Tibial nerve (tissue), 4 donors: ENCODE measurements around the gene HTRA2. TPM values are rescaled to one million over a fixed set of nuclear protein-coding genes. Genes with fewer than 3 reads are reported as not detected.

Experiments
- DNase-seq, 2 donors: peaks; one replicate each; pipeline ENCODE4 v3.0.0-alpha.2; 2019; ENCODE audit warnings: low spot score in 2 of 2
- H3K27ac ChIP-seq, 4 donors: fragments of 200-600 bp; sonication (generic) in 3 of 4; one replicate each; pipeline ENCODE4 v1.5.1; 2017 to 2019; ENCODE audit warnings: mild to moderate bottlenecking in 1 of 4
- H3K27me3 ChIP-seq, 2 donors: fragments of 200-600 bp; sonication (generic) in 1 of 2; one replicate each; pipeline versions ENCODE4 v1.5.1 to v1.6.0; 2017 to 2019
- H3K36me3 ChIP-seq, 3 donors: fragments of 200-600 bp; sonication (generic); one replicate each; pipeline ENCODE4 v1.5.1; 2018 to 2019
- H3K4me1 ChIP-seq, 4 donors: fragments of 200-600 bp; sonication (generic) in 3 of 4; one replicate each; pipeline ENCODE4 v1.5.1; 2017 to 2019
- H3K4me3 ChIP-seq, 4 donors: fragments of 200-600 bp; sonication (generic) in 3 of 4; one replicate each; pipeline ENCODE4 v1.5.1; 2017 to 2019; ENCODE audit warnings: mild to moderate bottlenecking in 1 of 4, moderate library complexity in 1 of 4
- H3K9me3 ChIP-seq, 4 donors: fragments of 200-600 bp; sonication (generic) in 3 of 4; one replicate each; pipeline ENCODE4 v1.5.1; 2017 to 2019
- EP300 ChIP-seq, 2 donors: sonication (generic); formaldehyde crosslinking; IDR thresholded peaks; one replicate each; pipeline ENCODE4 v1.6.1; 2017; ENCODE audit warnings: antibody characterized with exemption in 2 of 2, mild to moderate bottlenecking in 1 of 2
- POLR2A ChIP-seq, 2 donors: fragments of 450-650 bp; IDR thresholded peaks; one replicate each; pipeline ENCODE4 v1.6.1; 2017; ENCODE audit warnings: antibody characterized with exemption in 2 of 2, mild to moderate bottlenecking in 2 of 2, moderate library complexity in 2 of 2
- WGBS, 2 donors: methylation state at CpG; one replicate each; pipeline ENCODE4 v1.1.5; 2018; 5-methylcytosine and 5-hydroxymethylcytosine counted together
- total RNA-seq, 4 donors: library from RNA; depleted of rRNA; stranded (reverse); fragments of >200 nt; gene quantifications; one replicate each; pipeline ENCODE4 v1.1.0, GENCODE V29; 2016
- TF ChIP-seq, protein P1 (sequence below), 5 experiments: fragments of 200-600 bp in 3 of 5; fragments of 450-650 bp in 2 of 5; sonication (generic) in 3 of 5; IDR thresholded peaks; one replicate each; pipeline ENCODE4 v1.5.1; 2016 to 2019; ENCODE audit warnings: antibody characterized with exemption in 5 of 5, mild to moderate bottlenecking in 3 of 5, moderate library complexity in 2 of 5

The HTRA2 gene
- total RNA-seq, 4 donors from 2014 or later: 37.8 to 45.3 (median 42.5) TPM

DNA sequence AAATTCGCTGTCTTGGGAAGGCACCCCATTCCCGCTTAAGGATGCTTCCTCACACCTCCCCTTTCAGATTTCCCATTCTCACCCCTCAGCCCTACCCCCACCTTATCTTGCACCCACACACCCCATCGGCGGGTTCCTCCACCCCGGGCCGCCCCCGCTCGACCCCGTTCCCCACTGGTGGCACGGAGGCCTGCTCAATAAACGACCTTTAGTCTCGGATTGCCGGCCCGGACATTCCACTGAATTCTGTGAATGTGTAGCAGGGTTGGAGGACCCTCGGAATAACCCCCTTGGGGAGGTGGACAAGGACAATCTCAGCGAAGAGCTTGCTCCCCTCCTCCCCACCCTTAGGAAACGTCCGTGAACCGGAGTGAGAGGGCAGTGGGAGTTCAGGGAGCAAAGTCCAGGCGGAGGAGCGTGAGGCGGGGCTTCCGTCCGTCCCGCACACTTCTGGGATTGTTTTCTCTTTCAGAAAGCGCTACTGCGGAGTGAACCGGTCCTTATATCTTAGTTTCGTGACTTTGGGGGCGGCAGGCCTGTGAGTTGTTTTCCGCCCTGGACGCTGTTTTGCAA lies 27.5 kb upstream of the HTRA2 start:
- H3K27ac ChIP-seq: peak overlapping the region in 3 of 4 donors; percentile 73 to 82 (median 79)
- TF ChIP-seq EP300 (IDR thresholded peaks at IDR 0.05) (no peak), POLR2A (IDR thresholded peaks at IDR 0.05) (no peak)
- TF ChIP-seq, protein P1, sequence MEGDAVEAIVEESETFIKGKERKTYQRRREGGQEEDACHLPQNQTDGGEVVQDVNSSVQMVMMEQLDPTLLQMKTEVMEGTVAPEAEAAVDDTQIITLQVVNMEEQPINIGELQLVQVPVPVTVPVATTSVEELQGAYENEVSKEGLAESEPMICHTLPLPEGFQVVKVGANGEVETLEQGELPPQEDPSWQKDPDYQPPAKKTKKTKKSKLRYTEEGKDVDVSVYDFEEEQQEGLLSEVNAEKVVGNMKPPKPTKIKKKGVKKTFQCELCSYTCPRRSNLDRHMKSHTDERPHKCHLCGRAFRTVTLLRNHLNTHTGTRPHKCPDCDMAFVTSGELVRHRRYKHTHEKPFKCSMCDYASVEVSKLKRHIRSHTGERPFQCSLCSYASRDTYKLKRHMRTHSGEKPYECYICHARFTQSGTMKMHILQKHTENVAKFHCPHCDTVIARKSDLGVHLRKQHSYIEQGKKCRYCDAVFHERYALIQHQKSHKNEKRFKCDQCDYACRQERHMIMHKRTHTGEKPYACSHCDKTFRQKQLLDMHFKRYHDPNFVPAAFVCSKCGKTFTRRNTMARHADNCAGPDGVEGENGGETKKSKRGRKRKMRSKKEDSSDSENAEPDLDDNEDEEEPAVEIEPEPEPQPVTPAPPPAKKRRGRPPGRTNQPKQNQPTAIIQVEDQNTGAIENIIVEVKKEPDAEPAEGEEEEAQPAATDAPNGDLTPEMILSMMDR (IDR thresholded peaks at IDR 0.05): no peak
- H3K4me1 ChIP-seq: peaks cover 0 to 83% (median 44%) of the 10 kb centered on the region in 4 donors
- H3K4me3 ChIP-seq: peak overlapping the region; percentile 28 to 59 (median 56)
- peaks cover 0 to 51% of the 10 kb centered on the region in 2 donors for H3K27me3 ChIP-seq
- H3K36me3 ChIP-seq: peaks cover 0 to 25% (median 0%) of the 10 kb centered on the region in 3 donors
- DNase-seq: no peak
- 12 to 17% methylated on average over 32 of the region's 32 CpGs for WGBS, 2 donors
- no peaks in the 10 kb centered on the region for H3K9me3 ChIP-seq

DNA sequence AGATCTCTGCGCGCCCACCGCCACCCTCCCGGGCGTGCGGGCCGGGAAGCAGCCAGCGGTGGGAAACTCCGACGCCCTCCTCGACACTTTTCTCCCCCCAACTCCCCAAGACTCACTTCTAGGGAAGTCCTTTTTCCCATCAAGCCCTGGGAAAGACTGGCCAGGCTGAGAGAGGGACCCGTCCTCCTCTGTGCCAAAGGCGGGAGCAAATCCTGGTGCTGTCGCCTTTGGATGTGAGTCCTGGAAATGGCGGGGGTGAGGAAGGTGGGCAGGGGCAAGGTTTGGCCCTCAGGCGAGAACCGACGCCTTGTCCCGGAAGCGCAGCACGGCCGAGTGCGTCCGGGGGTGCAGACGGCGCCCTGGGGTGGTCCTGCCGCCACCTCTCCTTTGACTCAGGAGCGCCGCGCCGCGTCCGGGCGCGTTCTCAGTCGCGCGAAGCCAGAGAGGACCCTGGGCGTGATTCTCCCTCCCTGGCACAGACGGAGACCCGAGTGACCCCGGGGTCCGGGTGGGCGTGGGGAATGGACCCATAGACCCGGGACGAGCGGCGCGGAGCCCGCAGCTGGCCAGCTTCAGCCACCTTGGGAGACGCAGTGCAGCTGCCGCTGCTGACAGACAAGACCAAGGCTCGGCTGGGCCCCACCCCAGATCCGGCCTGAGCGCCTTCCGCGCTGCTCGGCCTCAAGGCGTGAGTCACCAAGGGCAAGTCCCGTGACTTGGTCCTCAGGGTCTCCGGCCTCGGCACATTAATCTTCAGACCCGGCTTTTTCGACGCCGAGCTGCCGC lies 26.8 kb upstream of the HTRA2 start:
- Histone ChIP-seq H3K36me3 (peaks cover 0 to 25% (median 0%) of the 10 kb centered on the region in 3 donors), H3K4me3 (peak overlapping the region; percentile 28 to 59 (median 56)), H3K27ac (peak overlapping the region; percentile 16 to 82 (median 76)), H3K9me3 (no peaks in the 10 kb centered on the region), H3K4me1 (peaks cover 0 to 78% (median 39%) of the 10 kb centered on the region in 4 donors), H3K27me3 (peaks cover 0 to 44% of the 10 kb centered on the region in 2 donors)
- TF ChIP-seq POLR2A (IDR thresholded peaks at IDR 0.05): peak; percentile 34 to 36
- TF ChIP-seq EP300 (IDR thresholded peaks at IDR 0.05): peak in 1 of 2 donors; percentile 77
- TF ChIP-seq, protein P1 (IDR thresholded peaks at IDR 0.05): peak in 1 of 5 experiments; percentile 27
- WGBS, 2 donors: 2 to 8% methylated on average over 38 to 46 of the region's 67 CpGs
- peak; percentile 56 to 74 for DNase-seq

DNA sequence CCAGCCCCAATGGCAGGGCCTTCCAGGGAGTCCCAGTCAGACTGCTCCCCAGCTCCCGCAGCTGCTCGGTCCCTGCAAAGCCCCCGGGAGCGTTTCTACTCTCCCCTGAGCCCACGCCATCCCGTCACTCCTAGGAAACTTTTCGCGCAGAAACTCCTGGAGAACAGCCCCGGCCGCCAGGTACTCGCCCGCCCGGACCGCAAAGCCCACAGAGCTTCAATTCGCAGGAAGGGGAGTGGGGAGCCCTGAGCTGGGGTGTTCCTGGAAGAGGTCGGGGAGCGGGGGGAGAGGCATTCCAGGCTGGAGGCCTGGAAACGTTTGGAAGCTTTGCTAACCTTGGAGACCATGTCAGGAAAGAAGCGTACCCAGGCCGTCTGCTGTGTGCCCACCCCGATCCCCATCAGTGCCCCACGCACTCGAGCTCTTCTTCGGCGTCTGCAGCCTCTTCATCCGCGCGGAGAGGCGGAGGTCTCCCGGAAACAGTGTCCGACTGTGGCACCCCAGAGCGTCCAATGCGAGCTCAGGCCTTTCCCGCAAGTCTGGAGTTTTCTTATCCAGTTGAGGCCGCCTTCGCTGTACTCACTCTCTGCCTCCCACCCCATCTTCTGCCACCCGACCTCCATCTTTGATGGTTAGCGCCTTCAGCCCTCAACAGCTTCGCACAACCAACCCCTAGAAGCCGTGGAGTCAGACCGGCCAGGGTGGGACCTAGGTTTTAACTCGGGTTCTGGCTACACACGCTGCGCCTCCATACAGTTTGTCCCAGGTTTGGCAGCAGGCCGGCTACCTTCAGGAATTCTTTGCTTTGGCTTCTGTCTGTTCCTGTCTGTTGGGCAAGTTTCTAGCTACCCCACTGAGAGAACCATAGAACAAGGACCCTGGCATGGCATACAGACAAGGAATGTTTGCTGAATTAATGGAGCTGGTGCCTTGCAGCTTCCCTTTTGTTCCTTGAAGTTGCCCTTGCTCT lies 25.9 kb upstream of the HTRA2 start:
- DNase-seq: peak in 1 of 2 donors; percentile 11
- peaks cover 0 to 36% of the 10 kb centered on the region in 2 donors for H3K27me3 ChIP-seq
- 44 to 52% methylated on average over 45 of the region's 45 CpGs for WGBS, 2 donors

DNA sequence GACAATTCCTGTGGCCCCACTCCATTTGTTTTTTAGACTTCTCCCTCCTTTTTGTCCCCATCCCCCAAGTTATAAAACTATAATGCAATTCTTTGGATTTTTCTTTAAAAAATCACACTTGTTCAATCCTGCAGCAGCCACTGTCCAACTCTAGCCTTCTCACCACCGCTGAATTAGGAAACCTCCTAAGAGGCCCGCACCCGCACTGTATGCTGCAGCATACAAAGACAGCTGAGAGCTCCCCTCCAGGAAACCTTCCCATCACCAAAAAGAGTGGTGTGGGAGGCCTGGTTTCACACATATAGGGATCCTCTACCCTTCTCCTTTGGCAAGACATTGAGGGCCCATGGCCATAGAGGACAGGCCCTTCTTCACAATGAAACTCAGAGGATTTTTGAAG lies 25.1 kb upstream of the HTRA2 start:
- H3K36me3 ChIP-seq: peaks cover 0 to 25% (median 0%) of the 10 kb centered on the region in 3 donors
- no peak overlapping the region for H3K4me3 ChIP-seq
- peaks cover 0 to 30% of the 10 kb centered on the region in 2 donors for H3K27me3 ChIP-seq
- TF ChIP-seq, protein P1 (IDR thresholded peaks at IDR 0.05): no peak
- TF ChIP-seq POLR2A (IDR thresholded peaks at IDR 0.05) (no peak), EP300 (IDR thresholded peaks at IDR 0.05) (no peak)
- H3K4me1 ChIP-seq: peaks cover 0 to 67% (median 26%) of the 10 kb centered on the region in 4 donors
- 91 to 95% methylated on average over 3 of the region's 3 CpGs for WGBS, 2 donors
- no peak for DNase-seq
- peak overlapping the region in 1 of 4 donors; percentile 79 for H3K27ac ChIP-seq
- no peaks in the 10 kb centered on the region for H3K9me3 ChIP-seq

More for the DNA sequence above, 25.9 kb upstream of the HTRA2 start:
- no peak for TF ChIP-seq POLR2A (IDR thresholded peaks at IDR 0.05)
- Histone ChIP-seq H3K9me3 (no peaks in the 10 kb centered on the region), H3K4me3 (peak overlapping the region; percentile 28 to 59 (median 56)), H3K27ac (peak overlapping the region; percentile 16 to 82 (median 76)), H3K36me3 (peaks cover 0 to 25% (median 0%) of the 10 kb centered on the region in 3 donors), H3K4me1 (peaks cover 0 to 75% (median 34%) of the 10 kb centered on the region in 4 donors)
